GM21367 (cell line): ENCODE results near the gene RAB5IF.

Source experiments
- ATAC-seq: cut with Tn5 transposase; IDR thresholded peaks from one replicate; pipeline ENCODE4 v1.9.1; 2021; ENCODE audit not compliant: unreplicated experiment

Gene RAB5IF

DNA sequence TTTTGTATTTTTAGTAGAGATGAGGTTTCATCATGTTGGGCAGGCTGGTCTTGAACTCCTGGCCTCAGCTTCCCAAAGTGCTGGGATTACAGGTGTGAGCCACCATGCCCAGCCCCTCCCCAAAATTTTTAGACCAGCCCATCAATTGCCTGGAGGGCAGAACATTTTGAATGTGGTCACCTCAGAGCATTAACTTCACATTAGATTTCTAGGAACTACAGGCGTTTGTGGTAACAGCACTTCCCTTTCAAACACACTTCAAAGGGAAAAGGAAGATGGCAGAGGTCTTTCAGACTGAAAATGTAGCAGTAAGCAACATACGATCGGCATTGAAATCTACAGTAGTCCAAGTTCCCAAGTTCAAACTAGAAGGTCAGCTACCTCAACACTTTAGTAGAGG is 52.7 kb downstream of the RAB5IF start:
- no peak for ATAC-seq
